MM.1S (cell line): ENCODE measurements around the gene AFG1L.

Experiments used
- DNase-seq: peaks from one replicate; pipeline ENCODE4 v3.0.0-alpha.2; 2015
- H2AFZ ChIP-seq: fragments of 300-600 bp; sonication (generic); 2 replicates; pipeline ENCODE4 v1.6.0; 2016; ENCODE audit warnings: antibody characterized with exemption, low read length
- H3F3A ChIP-seq: fragments of 300-600 bp; sonication (generic); 2 replicates; pipeline ENCODE4 v1.6.1; 2016; ENCODE audit warnings: mild to moderate bottlenecking, antibody characterized with exemption, low read length, moderate library complexity, mixed read lengths; ENCODE audit not compliant: insufficient read depth
- H3K27ac ChIP-seq: fragments of 300-600 bp; sonication (generic); 2 replicates; pipeline ENCODE4 v1.5.1; 2016; ENCODE audit warnings: mild to moderate bottlenecking, low read length
- H3K27me3 ChIP-seq: fragments of 300-600 bp; sonication (generic); replicated peaks from 2 replicates; pipeline ENCODE4 v1.6.0; 2016; ENCODE audit warnings: low read length; ENCODE audit not compliant: insufficient read depth
- H3K36me3 ChIP-seq: fragments of 300-600 bp; sonication (generic); replicated peaks from 2 replicates; pipeline ENCODE4 v1.6.1; 2016; ENCODE audit warnings: mild to moderate bottlenecking, low read length, mixed read lengths; ENCODE audit not compliant: insufficient read depth
- H3K4me1 ChIP-seq: fragments of 300-600 bp; sonication (generic); 2 replicates; pipeline ENCODE4 v1.6.1; 2016; ENCODE audit warnings: low read length, mixed read lengths
- H3K4me2 ChIP-seq: fragments of 300-600 bp; sonication (generic); 2 replicates; pipeline ENCODE4 v1.6.0; 2016; ENCODE audit warnings: low read depth, low read length
- H3K4me3 ChIP-seq: fragments of 300-600 bp; sonication (generic); 2 replicates; pipeline ENCODE4 v1.5.1; 2016; ENCODE audit warnings: low read length, mixed read lengths
- H3K79me2 ChIP-seq: fragments of 300-600 bp; sonication (generic); 2 replicates; pipeline ENCODE4 v1.6.1; 2016; ENCODE audit warnings: mixed run types, low read length, mixed read lengths
- H3K9ac ChIP-seq: fragments of 300-600 bp; sonication (generic); 2 replicates; pipeline ENCODE4 v1.6.1; 2016; ENCODE audit warnings: low read length, mixed read lengths
- H3K9me2 ChIP-seq: fragments of 300-600 bp; sonication (generic); replicated peaks from 2 replicates; pipeline ENCODE4 v1.6.1; 2016; ENCODE audit warnings: mild to moderate bottlenecking, low read length, mixed read lengths; ENCODE audit not compliant: insufficient read depth
- H3K9me3 ChIP-seq: fragments of 300-600 bp; sonication (generic); replicated peaks from 2 replicates; pipeline ENCODE4 v1.6.1; 2016; ENCODE audit warnings: mild to moderate bottlenecking, low read length, mixed read lengths; ENCODE audit not compliant: insufficient read depth
- H4K20me1 ChIP-seq: fragments of 300-600 bp; sonication (generic); 2 replicates; pipeline ENCODE4 v1.6.1; 2016; ENCODE audit warnings: mild to moderate bottlenecking, low read length, moderate library complexity, mixed read lengths; ENCODE audit not compliant: insufficient read depth
- CTCF ChIP-seq: fragments of 300-600 bp; sonication (generic); IDR thresholded peaks from 2 replicates; pipeline ENCODE4 v1.5.1; 2016; ENCODE audit warnings: antibody characterized with exemption, low read length, mixed read lengths
- EZH2 ChIP-seq: fragments of 300-600 bp; sonication (generic); optimal IDR thresholded peaks from 2 replicates; pipeline ENCODE3; 2017; ENCODE audit warnings: low read depth, mild to moderate bottlenecking, antibody characterized with exemption, low read length, mixed read lengths
- EZH2phosphoT487 ChIP-seq: fragments of 300-600 bp; sonication (generic); IDR thresholded peaks from 2 replicates; pipeline ENCODE4 v1.6.1; 2018; ENCODE audit warnings: antibody characterized with exemption, low read length

The AFG1L gene

GRCh38 chr6:108274546-108274945 lies 20.3 kb upstream of the AFG1L start:
- Histone ChIP-seq H3K9me3 (no peaks in the 10 kb centered on the region), H3K4me2 (no peak overlapping the region), H3K27me3 (no peaks in the 10 kb centered on the region), H3F3A (no peaks in the 10 kb centered on the region), H3K36me3 (no peaks in the 10 kb centered on the region), H4K20me1 (no peaks in the 10 kb centered on the region), H3K79me2 (no peaks in the 10 kb centered on the region), H2AFZ (no peak overlapping the region), H3K4me1 (no peaks in the 10 kb centered on the region), H3K4me3 (no peak overlapping the region), H3K27ac (no peak overlapping the region), H3K9me2 (no peaks in the 10 kb centered on the region), H3K9ac (no peak overlapping the region)
- no peak for DNase-seq
- TF ChIP-seq CTCF (no peak), EZH2phosphoT487 (no peak), EZH2 (no peak)

GRCh38 chr6:108275976-108276375 lies 18.9 kb upstream of the AFG1L start:
- DNase-seq: no peak
- no peak overlapping the region for H3K4me3 ChIP-seq
- H4K20me1 ChIP-seq: no peaks in the 10 kb centered on the region
- H3K79me2 ChIP-seq: no peaks in the 10 kb centered on the region
- H3K27me3 ChIP-seq: no peaks in the 10 kb centered on the region
- no peaks in the 10 kb centered on the region for H3K9me3 ChIP-seq
- no peak for TF ChIP-seq EZH2phosphoT487
- TF ChIP-seq CTCF: no peak
- TF ChIP-seq EZH2: no peak
- no peaks in the 10 kb centered on the region for H3K4me1 ChIP-seq
- no peaks in the 10 kb centered on the region for H3K36me3 ChIP-seq
- no peaks in the 10 kb centered on the region for H3F3A ChIP-seq
- no peak overlapping the region for H3K4me2 ChIP-seq
- H3K9ac ChIP-seq: no peak overlapping the region
- no peak overlapping the region for H3K27ac ChIP-seq
- no peak overlapping the region for H2AFZ ChIP-seq
- H3K9me2 ChIP-seq: no peaks in the 10 kb centered on the region

GRCh38 chr6:108277295-108277694 lies 17.6 kb upstream of the AFG1L start:
- no peak overlapping the region for H3K4me2 ChIP-seq
- H3K9me3 ChIP-seq: no peaks in the 10 kb centered on the region
- H4K20me1 ChIP-seq: no peaks in the 10 kb centered on the region
- H3K9me2 ChIP-seq: no peaks in the 10 kb centered on the region
- H3K27me3 ChIP-seq: no peaks in the 10 kb centered on the region
- H3K36me3 ChIP-seq: no peaks in the 10 kb centered on the region
- no peak overlapping the region for H3K9ac ChIP-seq
- H3K4me1 ChIP-seq: no peaks in the 10 kb centered on the region
- H3K79me2 ChIP-seq: no peaks in the 10 kb centered on the region
- TF ChIP-seq EZH2phosphoT487 (no peak), EZH2 (no peak), CTCF (no peak)
- H3F3A ChIP-seq: no peaks in the 10 kb centered on the region
- no peak overlapping the region for H2AFZ ChIP-seq
- no peak for DNase-seq
- H3K4me3 ChIP-seq: no peak overlapping the region
- H3K27ac ChIP-seq: no peak overlapping the region

- H3K79me2 ChIP-seq: no peaks in the 10 kb centered on the region
- H2AFZ ChIP-seq: no peak overlapping the region
- no peaks in the 10 kb centered on the region for H4K20me1 ChIP-seq
- no peak overlapping the region for H3K4me3 ChIP-seq
- no peak overlapping the region for H3K4me2 ChIP-seq
- no peak overlapping the region for H3K27ac ChIP-seq
- no peaks in the 10 kb centered on the region for H3K27me3 ChIP-seq
- no peak for DNase-seq
- no peaks in the 10 kb centered on the region for H3K36me3 ChIP-seq
- TF ChIP-seq EZH2 (no peak), EZH2phosphoT487 (no peak), CTCF (no peak)
- no peaks in the 10 kb centered on the region for H3K4me1 ChIP-seq
- H3F3A ChIP-seq: no peaks in the 10 kb centered on the region
- H3K9me2 ChIP-seq: no peaks in the 10 kb centered on the region
- H3K9ac ChIP-seq: no peak overlapping the region
- H3K9me3 ChIP-seq: no peaks in the 10 kb centered on the region
Measured at GRCh38 chr6:108277831-108278230, 17.0 kb upstream of the AFG1L start.
